H4 (cell line): ENCODE measurements around the gene EEF2KMT. TPM values are rescaled to one million over a fixed set of nuclear protein-coding genes. Genes with fewer than 3 reads are reported as not detected.
"Not testable (repeated sequence)": the region's sequence is repeated elsewhere in the genome, so short reads cannot be mapped to it uniquely, and the experiment has no call there.

Experiments
- DNase-seq: peaks from one replicate; pipeline ENCODE4 v3.0.0-alpha.2; 2015; ENCODE audit warnings: low spot score
- total RNA-seq: library from RNA; depleted of rRNA; stranded (reverse); fragments of >200 nt; shearing (Covaris generic); gene quantifications from 2 replicates; pipeline ENCODE4 v1.2.3, GENCODE V29; 2014

The EEF2KMT gene
- total RNA-seq, 1 experiment from 2014 or later: 16.6 TPM

DNA sequence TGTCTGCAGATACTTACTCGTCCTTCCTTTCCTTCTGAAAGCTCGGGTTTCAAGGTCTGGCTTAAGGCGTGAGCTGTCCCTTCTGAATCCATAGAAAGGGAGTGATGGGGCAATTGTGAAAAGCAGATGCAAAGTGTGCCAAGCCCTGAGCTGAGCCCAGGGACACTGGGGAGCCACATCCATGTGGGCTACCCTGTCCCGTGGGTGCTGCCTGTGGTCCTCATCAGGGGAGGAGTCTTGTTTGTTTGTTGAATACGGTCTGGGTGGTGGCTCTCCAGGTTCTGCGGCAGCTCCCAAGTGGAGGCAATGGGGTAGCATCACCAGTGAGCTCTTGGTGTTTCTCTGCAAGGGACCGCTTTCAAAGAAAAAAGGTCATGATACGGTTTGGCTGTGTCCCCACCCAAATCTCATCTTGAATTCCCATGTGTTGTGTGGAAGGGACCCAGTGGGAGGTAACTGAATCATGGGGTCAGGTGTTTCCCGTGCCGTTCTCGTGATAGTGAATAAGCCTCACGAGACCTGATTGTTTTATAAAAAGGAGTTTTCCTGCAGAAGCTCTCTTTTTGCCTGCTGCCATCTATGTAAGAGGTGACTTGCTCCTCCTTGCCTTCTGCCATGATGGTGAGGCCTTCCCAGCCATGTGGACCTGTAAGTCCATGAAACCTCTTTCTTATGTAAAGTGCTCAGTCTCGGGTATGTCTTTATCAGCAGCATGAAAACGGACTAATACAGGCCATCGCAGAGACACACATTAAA lies 27.0 kb downstream of the EEF2KMT start:
- DNase-seq: no peak

DNA sequence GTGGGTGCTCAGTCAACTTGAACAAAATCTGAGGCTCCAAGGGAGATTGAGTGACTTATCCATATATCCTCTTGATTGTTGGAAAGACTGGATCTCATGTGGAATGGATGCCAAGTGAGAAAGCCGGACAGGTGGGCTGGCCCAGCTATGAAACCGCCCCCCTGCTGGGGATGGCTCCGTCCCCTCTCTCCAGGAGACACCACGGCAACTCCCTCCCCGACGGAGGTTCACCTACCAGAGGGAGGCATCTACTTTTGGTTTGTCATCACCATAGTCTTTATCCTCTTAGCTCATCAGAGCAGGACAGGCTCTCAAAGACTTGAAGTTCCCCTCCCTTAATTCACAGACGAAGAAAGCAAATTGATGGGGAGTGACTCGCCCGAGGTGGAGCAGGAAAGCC lies 27.7 kb downstream of the EEF2KMT start:
- no peak for DNase-seq

DNA sequence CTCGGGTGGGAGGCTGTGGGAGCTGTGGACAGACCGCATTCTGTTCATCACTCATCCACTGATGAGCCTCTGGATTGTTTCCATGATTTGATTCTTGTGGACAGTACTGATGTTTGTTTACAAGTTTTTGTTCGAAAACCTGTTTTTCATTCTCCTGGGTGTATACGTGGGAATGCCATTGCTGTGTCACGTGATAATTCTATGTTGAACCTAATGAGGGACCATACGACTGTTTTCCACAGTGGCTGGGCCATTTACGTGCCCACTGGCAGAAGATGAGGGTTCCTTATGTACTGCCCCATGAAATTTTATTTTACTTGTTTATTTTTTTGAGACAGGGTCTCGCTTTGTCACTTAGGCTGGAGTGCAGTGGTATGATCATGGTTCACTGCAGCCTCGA lies 28.5 kb downstream of the EEF2KMT start:
- DNase-seq: no peak

DNA sequence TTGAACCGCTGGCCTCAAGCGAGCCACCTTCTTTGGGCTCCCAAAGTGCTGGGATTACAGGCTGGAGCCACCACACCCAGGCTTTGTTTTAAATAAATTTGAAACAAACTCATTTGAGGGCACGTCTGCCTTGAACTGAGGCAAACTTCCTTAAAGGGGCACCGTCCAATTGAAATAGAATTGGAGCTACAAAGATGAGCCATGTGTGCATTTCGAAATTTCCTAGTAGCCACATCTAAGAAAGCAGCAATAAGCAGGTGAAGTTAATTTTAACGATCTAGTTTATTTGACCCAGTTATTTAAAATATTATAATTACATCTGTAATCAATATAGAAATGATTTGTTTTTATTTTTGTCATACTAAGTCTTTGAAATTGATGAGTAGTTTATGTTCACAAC lies 31.1 kb downstream of the EEF2KMT start:
- no peak for DNase-seq

DNA sequence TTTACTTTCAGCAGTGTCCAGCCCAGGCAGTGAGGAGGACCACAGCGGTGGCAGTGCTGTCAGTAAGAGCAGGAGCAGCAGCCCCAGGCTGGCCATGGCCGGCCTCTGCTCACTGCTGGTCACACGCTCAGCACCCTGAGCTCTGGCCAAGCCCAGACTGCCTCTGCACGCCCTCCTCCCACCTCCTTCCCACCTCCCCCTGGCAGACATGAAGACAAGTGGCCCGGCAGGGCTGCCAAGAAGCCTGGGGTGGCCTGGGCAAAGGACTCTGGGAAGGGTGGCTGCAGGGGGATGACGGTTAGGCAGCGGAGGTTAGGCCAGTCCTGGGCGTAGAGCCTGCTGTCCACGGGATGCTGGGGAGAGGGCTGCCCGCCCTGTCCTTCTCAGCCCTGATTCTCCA lies 31.8 kb downstream of the EEF2KMT start, which contains the start of gene C16orf89:
C16orf89 (minus strand) TSS at position 144 of the 400 bp plus-strand sequence; CDS start at position 96, 48 bp downstream.
- no peak for DNase-seq

DNA sequence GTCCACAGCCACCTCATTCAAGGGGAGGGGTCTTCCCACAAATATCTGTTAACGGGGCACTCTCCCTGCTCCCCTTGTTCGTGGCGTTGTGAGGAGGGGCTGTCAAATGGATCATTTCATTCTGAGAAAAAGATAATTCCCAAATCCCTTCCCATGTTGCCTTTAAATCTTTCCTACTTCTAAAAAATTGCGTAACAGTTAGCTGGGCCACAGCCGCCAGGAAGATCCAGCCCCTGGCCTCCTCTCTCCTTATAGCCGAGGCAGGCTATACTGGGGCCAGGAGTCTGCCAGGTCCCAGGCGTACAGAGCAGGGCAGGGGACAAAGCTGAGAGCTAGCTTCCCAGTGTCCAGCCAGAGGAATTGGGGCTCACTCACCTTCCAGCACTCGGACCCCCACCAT lies 32.3 kb downstream of the EEF2KMT start:
- no peak for DNase-seq

DNA sequence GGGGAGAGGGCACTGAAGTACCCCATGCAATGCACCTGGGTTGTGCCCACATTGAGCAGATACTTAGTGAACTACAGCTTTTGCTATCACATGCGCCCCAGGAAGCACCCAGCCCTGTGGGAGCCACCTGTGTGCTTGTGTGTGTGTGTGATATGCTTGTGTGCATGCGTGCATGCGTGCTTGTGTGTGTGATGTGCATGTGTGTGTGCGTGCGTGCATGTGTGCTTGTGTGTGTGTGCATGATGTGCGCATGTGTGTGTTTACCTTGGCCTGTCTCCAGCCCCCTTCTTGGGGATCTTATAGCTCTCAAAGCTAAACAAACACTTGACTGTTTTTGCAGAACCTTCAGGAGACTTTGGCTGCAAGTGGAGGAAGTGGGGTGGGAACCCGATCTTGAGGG lies 32.7 kb downstream of the EEF2KMT start:
- peak; percentile 27 for DNase-seq

DNA sequence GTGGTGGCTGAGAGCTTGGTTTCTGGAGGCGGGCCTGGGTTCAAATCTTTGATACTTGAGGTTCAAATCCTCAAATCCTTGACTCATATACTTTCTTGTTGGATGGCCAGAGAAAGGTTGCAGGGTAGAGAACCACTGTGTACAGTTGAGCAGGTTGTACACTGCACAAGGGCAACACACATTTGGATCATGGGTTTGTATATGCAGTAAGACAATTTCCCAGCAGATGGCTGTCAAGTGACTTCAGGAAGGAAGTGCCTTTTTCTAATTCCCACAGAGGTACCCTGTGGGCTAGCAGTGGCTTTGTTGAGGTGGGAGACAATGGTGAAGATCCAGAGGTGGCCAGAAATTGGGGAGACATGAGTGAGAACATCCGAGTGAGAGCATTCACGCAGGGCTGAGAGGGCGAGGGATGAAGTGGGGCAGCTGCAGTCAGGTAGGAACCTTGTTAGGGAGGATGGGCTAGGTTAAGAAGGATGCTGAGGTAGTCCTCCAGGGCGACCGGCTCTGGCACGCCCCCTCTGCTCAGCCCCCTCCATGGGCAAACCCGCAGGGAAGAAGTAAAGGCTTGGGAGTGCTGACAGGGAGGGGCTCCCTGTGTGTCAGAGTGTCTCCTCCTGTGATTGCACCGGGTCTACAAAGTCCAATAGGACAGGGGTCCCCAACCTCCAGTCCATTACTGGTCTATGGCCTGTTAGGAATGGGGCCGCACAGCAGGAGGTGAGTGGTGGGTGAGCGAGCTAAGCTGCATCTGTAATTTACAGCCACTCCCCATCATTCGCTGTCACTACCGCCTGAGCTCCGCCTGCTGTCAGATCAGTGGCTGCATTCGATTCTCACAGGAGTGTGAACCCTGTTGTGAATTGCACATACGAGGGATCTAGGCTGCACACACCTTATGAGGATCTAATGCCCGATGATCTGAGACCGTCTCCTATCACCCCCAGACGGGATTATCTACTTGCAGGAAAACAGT lies 34.5 kb downstream of the EEF2KMT start:
- no peak for DNase-seq

DNA sequence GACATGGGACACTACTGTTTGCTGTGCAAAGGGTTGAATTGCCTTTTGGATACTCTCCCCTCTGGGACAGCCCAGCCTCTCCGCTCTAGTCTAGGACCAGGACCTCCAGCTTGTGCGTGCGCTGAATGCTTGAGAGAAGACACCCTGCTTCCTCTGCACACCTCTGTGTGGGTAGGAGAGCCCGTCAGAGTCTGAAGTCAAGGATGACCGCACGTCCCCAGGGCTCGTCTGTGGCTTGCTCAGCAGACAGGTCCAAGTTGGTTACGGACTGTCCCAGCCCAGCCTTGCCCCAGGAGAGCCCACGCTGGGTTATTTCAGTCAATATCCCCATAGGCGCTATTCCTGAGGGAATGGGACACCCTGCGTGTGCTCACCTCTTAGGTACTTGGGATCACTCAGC lies 35.5 kb downstream of the EEF2KMT start:
- no peak for DNase-seq

DNA sequence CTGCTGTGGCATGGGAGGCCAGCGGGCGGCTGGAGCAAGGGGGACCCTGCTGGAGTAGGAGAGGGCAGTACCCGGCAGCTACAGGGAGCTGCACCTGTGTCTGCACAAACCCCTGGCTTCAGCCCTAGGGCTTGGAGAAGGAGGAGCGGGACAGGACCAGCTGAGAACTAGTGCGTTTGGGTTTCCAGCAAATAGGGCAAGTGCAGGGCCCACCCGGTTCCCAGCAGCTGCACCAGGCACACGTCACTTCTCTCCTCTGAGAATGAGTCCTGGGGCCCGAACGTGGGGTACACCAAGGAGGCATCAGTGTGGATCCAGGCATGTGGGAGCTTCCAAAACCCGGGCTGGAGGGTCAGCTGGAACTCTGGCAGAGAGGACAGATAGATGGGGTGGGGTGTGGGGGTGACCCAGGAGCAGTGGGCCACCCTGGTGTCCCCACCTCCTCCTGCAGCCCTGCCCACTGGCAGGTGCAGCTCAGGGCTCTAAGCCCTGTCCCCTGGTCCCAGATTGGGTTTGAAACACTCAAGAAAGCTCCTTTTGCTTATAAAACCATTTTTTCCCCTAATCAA lies 37.4 kb downstream of the EEF2KMT start:
- no peak for DNase-seq

DNA sequence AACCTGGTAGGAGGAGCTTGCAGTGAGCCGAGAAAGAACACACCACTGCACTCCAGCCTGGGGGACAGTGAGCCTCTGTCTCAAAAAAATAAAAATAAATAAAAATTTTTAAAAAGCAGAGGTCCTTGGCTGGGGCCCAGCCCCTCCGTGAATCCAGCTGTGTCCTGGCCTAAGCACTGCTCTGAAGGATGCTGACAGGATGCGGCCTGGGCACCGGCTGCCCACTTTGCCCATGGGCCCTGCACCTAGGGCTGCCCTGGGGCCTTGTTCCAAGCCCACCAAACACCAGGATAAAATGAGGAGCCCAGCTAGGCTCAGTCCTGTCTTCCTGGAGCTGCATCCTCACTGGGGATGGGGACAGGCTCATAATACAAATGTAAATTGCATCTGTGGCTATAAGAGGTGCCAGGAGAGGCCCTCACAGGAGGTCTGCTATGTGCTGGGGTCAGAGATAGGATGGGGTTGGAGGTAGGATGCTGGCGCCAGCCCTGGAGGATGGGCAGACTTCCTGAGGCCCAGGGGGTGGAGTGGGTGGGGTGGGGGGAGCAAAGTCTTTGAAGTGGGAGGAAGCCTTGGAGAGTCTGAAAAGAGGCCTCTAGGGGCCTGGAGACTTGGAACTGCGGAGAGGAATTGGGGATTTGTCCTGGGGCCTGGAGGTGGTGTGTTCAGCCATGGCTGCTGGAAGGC lies 38.1 kb downstream of the EEF2KMT start:
- DNase-seq: no peak

DNA sequence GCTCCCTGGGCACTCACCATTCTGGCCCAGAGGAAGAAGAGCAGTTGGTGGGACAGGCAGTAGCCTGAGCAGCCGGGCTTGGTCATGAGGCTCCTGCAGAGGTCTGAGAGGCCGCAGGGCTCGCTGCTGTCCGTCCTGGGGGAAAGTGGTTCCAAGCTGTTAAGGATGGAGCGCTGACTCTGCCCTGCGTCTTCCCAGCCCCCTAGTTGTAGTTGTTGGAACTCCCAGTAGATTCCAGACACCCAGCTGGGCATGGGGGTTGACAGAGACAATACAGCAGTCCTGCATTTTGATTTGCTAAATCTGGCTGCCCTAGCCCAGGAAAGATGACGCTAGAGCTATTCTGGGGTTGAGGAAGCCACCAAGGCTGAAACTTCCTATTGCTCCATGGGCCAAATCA lies 39.1 kb downstream of the EEF2KMT start:
- no peak for DNase-seq

DNA sequence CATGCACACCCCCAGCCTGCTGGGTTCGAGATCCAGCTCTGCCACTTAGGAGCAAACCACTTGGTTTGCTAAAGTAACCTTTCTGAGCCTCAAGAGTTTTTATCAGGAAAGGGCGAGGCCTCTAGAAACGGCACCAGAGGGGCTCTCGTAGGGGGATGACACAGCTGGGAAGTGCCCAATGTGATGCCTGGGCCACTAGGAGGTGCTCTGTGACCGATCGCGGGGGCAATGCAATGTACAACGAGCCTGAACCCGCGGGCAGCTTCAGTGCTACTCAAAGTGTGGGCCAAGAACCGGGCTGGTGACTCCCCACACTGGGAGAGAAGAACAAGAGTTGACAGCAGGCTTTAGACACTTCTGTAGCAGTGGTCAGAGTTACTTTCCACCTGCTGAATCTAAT lies 41.2 kb downstream of the EEF2KMT start:
- no peak for DNase-seq

DNA sequence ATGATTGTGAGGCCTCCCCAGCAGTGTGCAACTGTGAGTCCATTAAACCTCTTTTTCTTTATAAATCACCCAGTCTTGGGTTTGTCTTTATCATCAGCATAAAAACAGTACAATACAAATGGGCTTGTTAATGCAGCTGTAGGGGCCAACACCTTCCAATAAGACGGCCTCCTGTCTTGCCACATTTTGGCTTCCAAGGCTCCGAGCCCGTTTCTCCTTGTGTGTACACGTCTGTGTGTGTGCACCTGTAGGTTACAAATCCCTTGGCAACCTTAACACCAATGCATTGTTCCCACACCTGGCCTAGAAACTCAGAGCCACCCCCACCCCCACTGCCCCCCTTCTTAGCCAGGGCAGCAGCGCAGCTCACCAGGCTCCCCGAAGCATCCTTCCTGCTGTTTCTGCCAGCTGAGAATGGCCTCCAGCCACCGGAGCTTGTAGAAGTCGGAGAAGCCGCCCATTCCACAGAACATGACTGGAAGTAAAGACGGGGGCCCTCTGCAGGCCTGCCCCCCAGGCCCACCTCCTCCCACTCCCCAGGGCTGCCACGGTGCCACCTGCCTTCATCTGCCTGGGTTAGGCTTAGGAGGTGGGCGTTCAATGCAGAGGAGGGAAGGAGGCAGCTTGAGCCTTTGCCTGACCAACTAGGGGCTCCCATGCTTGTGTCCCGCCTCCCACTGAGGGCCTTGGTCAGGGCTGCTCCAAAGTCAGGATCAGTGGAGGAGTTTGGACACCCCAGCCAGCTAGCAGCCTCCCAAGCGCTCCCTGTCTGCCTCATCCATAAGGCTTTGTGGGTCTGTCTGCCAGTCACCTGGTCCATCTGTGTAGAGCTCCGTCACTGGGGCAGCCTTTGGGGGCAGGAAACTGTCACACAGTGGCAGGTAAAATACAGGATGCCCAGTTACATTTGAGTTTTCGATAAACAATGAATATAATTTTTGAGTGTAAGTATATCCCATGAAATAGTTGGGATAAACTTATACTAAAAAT lies 42.4 kb downstream of the EEF2KMT start:
- no peak for DNase-seq

DNA sequence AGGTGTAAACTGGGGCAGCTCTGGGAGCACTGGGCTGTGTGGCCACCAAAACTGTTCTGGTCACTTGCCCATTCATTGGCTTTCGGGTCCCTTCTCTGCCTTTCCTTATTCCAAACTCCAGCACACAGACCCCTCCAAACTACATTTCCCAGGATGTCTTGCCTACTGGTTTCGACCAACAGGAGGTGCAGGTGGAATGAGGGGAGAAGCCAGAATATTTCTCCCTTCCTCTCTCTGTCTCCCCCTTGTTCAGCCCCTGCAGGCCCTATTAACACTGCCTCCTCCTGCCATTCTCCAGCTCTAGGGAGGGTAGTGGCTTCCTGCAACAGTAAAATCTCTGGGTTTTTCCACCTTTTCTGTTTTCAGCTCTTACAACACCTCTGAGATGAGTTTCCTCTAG lies 50.7 kb downstream of the EEF2KMT start:
- no peak for DNase-seq

DNA sequence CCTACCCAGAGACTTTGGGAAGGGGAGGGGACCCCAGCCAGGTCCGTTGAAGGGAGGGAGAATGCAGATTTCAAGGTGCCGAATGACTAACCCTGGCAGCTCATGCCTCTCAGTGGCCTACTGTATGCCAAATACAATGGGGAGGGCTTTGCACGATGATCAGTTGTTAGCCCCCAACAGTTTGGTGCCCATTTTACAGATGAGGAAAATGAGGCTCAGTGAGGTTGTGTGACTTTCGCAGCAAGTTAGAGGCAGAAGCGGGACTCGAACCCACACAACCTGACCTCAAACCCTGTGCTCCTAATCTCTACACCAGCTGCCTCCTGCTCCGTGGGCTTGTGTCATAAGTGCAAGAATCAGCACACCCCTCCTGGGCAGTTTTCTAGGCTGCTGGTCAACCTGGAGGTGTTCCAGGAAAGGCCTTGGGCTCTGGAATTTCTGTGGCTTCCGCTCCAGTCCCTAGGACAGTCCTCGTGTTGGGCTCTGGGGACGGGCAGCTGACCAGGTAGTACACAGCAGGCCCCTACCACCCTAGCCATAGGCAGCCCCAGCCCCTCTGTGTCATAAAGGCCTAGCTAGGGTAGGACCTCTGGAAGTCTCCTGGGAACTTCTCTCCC lies 52.0 kb downstream of the EEF2KMT start:
- no peak for DNase-seq

DNA sequence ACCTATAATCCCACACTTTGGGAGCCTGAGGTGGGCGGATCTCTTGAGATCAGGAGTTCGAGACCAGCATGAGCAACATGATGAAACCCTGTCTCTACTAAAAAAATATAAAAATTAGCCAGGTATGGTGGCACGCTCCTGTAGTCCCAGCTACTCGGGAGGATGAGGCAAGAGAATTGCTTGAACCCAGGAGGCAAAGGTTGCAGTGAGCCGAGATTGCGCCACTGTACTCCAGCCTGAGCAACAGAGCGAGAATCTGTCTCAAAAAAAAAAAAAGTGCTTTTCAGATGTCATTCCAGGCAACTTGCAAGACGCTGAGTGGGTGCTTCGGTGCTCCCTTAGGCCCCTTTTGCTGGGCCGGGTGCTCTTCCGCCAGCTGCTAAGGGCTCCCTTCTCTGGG lies 53.0 kb downstream of the EEF2KMT start:
- not testable (repeated sequence) for DNase-seq

DNA sequence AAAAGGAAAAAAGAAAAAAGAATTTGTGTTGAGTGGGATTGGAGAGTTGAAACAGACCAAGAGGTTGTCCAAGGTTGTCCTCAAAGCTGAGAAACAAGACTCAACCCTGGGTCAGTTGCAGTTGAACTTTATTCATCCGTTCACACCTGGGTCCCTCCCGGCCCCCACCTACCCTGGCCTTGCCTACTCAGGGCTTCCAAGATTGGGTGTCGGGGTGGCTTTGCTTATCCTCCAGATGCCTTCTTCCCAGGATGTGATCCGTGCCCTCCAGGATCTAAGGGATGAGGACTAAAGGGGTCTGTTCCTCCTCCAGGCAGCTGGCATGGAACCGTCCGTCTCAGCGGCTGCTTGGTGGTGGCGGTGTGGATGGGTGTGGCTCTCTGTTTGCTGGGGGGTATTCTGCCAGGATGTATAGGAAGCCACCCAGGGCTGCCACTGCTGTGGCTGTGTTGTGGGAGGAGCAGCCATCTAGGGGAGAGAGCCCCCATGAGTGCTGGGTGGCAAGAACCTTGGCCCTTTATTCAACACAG lies 53.5 kb downstream of the EEF2KMT start:
- DNase-seq: no peak

DNA sequence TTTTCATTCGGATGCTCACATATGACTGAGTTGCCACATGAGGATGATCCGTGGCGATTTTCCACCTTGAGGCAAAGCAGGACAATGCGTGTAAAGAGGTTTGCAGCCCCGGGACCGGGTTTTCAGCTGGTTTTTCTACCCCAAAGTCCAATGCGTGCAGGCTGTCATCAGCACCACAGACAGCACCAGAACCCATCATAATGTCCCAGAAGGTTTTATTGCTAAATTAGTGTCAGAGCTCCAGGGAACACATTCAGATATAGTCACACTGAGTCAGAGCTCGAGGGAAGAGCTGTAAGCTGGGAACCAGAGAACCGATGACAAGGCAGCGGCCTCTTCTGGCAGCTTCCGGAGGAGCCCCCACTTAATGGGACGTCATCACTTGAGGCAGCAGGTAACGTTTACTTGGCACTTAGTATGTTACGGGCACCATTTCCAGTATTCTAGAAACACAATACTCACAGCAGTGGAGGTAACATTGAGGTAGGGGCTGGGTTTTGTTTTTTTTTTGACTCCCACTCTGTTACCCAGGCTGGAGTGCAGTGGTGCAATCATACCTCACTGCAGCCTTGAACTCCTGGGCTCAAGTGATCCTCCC lies 54.9 kb downstream of the EEF2KMT start:
- no peak for DNase-seq
